HEK293 (cell line): ENCODE data around the gene NUDCD2.

Experiments
- KLF7 ChIP-seq: fragments of 450-650 bp; formaldehyde crosslinking; IDR thresholded peaks from 2 replicates; pipeline ENCODE4 v1.5.1; 2016; ENCODE audit warnings: missing biosample characterization, missing genetic modification characterization, borderline replicate concordance
- OSR2 ChIP-seq: fragments of 450-650 bp; formaldehyde crosslinking; IDR thresholded peaks from 2 replicates; pipeline ENCODE4 v1.5.1; 2016; ENCODE audit warnings: missing biosample characterization, missing genetic modification characterization
- PRDM1 ChIP-seq: fragments of 450-650 bp; formaldehyde crosslinking; IDR thresholded peaks from 2 replicates; pipeline ENCODE4; 2016; ENCODE audit warnings: missing biosample characterization, missing genetic modification characterization
- REST ChIP-seq: fragments of 450-650 bp; formaldehyde crosslinking; IDR thresholded peaks from 2 replicates; pipeline ENCODE4 v1.5.1; 2016; ENCODE audit warnings: missing biosample characterization, missing genetic modification characterization
- SP7 ChIP-seq: fragments of 450-650 bp; formaldehyde crosslinking; IDR thresholded peaks from 2 replicates; pipeline ENCODE4 v1.5.1; 2016; ENCODE audit warnings: missing biosample characterization, missing genetic modification characterization
- ZBTB17 ChIP-seq: fragments of 450-650 bp; formaldehyde crosslinking; IDR thresholded peaks from 2 replicates; pipeline ENCODE4 v1.5.1; 2016; ENCODE audit warnings: missing biosample characterization, missing genetic modification characterization
- ZBTB20 ChIP-seq: fragments of 450-650 bp; formaldehyde crosslinking; IDR thresholded peaks from 2 replicates; pipeline ENCODE4 v1.5.1; 2016; ENCODE audit warnings: missing biosample characterization, missing genetic modification characterization
- ZFP69B ChIP-seq: fragments of 450-650 bp; formaldehyde crosslinking; IDR thresholded peaks from 2 replicates; pipeline ENCODE4 v1.5.1; 2016; ENCODE audit warnings: missing biosample characterization, missing genetic modification characterization
- ZNF121 ChIP-seq: fragments of 450-650 bp; formaldehyde crosslinking; IDR thresholded peaks from 2 replicates; pipeline ENCODE4 v1.5.1; 2016; ENCODE audit warnings: missing biosample characterization, missing genetic modification characterization
- ZNF133 ChIP-seq: fragments of 450-650 bp; formaldehyde crosslinking; IDR thresholded peaks from 2 replicates; pipeline ENCODE4 v1.5.1; 2016; ENCODE audit warnings: missing biosample characterization, missing genetic modification characterization
- ZNF2 ChIP-seq: fragments of 450-650 bp; formaldehyde crosslinking; IDR thresholded peaks from 2 replicates; pipeline ENCODE4 v1.5.1; 2016; ENCODE audit warnings: missing biosample characterization, missing genetic modification characterization
- ZNF324 ChIP-seq: fragments of 450-650 bp; formaldehyde crosslinking; IDR thresholded peaks from 2 replicates; pipeline ENCODE4 v1.5.1; 2016; ENCODE audit warnings: missing biosample characterization, missing genetic modification characterization
- ZNF335 ChIP-seq: fragments of 450-650 bp; formaldehyde crosslinking; conservative IDR thresholded peaks from 2 replicates; pipeline ENCODE4 v1.5.1; 2016; ENCODE audit warnings: missing biosample characterization, missing genetic modification characterization
- ZNF391 ChIP-seq: fragments of 450-650 bp; formaldehyde crosslinking; IDR thresholded peaks from 2 replicates; pipeline ENCODE4 v1.5.1; 2016; ENCODE audit warnings: low read depth, missing biosample characterization, missing genetic modification characterization, borderline replicate concordance
- ZNF394 ChIP-seq: fragments of 450-650 bp; formaldehyde crosslinking; IDR thresholded peaks from 2 replicates; pipeline ENCODE4 v1.5.1; 2016; ENCODE audit warnings: missing biosample characterization, missing genetic modification characterization, mild to moderate bottlenecking, moderate library complexity, borderline replicate concordance
- ZNF416 ChIP-seq: fragments of 450-650 bp; formaldehyde crosslinking; IDR thresholded peaks from 2 replicates; pipeline ENCODE4 v1.5.1; 2016; ENCODE audit warnings: missing biosample characterization, missing genetic modification characterization
- ZNF48 ChIP-seq: fragments of 450-650 bp; formaldehyde crosslinking; IDR thresholded peaks from 2 replicates; pipeline ENCODE4 v1.5.1; 2016; ENCODE audit warnings: missing biosample characterization, missing genetic modification characterization
- ZNF561 ChIP-seq: fragments of 450-650 bp; IDR thresholded peaks from 2 replicates; pipeline ENCODE4 v1.5.1; 2018; ENCODE audit warnings: missing biosample characterization, missing genetic modification characterization, borderline replicate concordance
- ZNF707 ChIP-seq: fragments of 450-650 bp; formaldehyde crosslinking; IDR thresholded peaks from 2 replicates; pipeline ENCODE4 v1.5.1; 2016; ENCODE audit warnings: missing biosample characterization, missing genetic modification characterization
- ZNF830 ChIP-seq: fragments of 450-650 bp; IDR thresholded peaks from 2 replicates; pipeline ENCODE4 v1.5.0; 2018; ENCODE audit warnings: missing biosample characterization, missing genetic modification characterization, low read depth, mild to moderate bottlenecking, moderate library complexity
- ZSCAN5A ChIP-seq: fragments of 450-650 bp; formaldehyde crosslinking; IDR thresholded peaks from 2 replicates; pipeline ENCODE4 v1.5.1; 2016; ENCODE audit warnings: missing biosample characterization, missing genetic modification characterization
- TF ChIP-seq, protein P1 (sequence below): fragments of 450-650 bp; formaldehyde crosslinking; IDR thresholded peaks from 2 replicates; pipeline ENCODE4 v1.5.1; 2017; ENCODE audit warnings: missing biosample characterization, missing genetic modification characterization
- TF ChIP-seq, protein P2 (sequence below): fragments of 450-650 bp; formaldehyde crosslinking; IDR thresholded peaks from 2 replicates; pipeline ENCODE4 v1.5.1; 2017; ENCODE audit warnings: missing biosample characterization, missing genetic modification characterization
- TF ChIP-seq, protein P3 (sequence below): fragments of 450-650 bp; formaldehyde crosslinking; IDR thresholded peaks from 2 replicates; pipeline ENCODE4 v1.5.1; 2016; ENCODE audit warnings: missing biosample characterization, missing genetic modification characterization
- TF ChIP-seq, protein P4 (sequence below): fragments of 450-650 bp; formaldehyde crosslinking; IDR thresholded peaks from 2 replicates; pipeline ENCODE4 v1.5.1; 2016; ENCODE audit warnings: missing biosample characterization, missing genetic modification characterization
- TF ChIP-seq, protein P5 (sequence below): fragments of 450-650 bp; formaldehyde crosslinking; conservative IDR thresholded peaks from 2 replicates; pipeline ENCODE4 v1.5.1; 2016; ENCODE audit warnings: low read depth, missing biosample characterization, missing genetic modification characterization

NUDCD2 gene

GRCh38 chr5:163504079-163504931, 44.4 kb upstream of the NUDCD2 start (continued):
- TF ChIP-seq ZSCAN5A (tag by site-specific recombination) = no peak
- TF ChIP-seq ZBTB17 (tag by site-specific recombination) = peak; percentile 91
- TF ChIP-seq, protein P1, sequence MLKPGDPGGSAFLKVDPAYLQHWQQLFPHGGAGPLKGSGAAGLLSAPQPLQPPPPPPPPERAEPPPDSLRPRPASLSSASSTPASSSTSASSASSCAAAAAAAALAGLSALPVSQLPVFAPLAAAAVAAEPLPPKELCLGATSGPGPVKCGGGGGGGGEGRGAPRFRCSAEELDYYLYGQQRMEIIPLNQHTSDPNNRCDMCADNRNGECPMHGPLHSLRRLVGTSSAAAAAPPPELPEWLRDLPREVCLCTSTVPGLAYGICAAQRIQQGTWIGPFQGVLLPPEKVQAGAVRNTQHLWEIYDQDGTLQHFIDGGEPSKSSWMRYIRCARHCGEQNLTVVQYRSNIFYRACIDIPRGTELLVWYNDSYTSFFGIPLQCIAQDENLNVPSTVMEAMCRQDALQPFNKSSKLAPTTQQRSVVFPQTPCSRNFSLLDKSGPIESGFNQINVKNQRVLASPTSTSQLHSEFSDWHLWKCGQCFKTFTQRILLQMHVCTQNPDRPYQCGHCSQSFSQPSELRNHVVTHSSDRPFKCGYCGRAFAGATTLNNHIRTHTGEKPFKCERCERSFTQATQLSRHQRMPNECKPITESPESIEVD (tag by site-specific recombination) = peak; percentile 82
- no peak for TF ChIP-seq OSR2 (tag by site-specific recombination)
- no peak for TF ChIP-seq ZNF394 (tag by site-specific recombination)
- TF ChIP-seq ZNF391 = no peak
- no peak; the same call in 1 of the 2 replicates for TF ChIP-seq ZNF2
- peak; percentile 55; the same call in 1 of the 2 replicates for TF ChIP-seq ZBTB20 (tag by site-specific recombination)
- TF ChIP-seq PRDM1 = peak; percentile 54
- TF ChIP-seq ZNF416 (tag by site-specific recombination) = no peak
- TF ChIP-seq, protein P2, sequence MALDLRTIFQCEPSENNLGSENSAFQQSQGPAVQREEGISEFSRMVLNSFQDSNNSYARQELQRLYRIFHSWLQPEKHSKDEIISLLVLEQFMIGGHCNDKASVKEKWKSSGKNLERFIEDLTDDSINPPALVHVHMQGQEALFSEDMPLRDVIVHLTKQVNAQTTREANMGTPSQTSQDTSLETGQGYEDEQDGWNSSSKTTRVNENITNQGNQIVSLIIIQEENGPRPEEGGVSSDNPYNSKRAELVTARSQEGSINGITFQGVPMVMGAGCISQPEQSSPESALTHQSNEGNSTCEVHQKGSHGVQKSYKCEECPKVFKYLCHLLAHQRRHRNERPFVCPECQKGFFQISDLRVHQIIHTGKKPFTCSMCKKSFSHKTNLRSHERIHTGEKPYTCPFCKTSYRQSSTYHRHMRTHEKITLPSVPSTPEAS (tag by site-specific recombination) = no peak
- TF ChIP-seq, protein P3, sequence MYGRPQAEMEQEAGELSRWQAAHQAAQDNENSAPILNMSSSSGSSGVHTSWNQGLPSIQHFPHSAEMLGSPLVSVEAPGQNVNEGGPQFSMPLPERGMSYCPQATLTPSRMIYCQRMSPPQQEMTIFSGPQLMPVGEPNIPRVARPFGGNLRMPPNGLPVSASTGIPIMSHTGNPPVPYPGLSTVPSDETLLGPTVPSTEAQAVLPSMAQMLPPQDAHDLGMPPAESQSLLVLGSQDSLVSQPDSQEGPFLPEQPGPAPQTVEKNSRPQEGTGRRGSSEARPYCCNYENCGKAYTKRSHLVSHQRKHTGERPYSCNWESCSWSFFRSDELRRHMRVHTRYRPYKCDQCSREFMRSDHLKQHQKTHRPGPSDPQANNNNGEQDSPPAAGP (tag by site-specific recombination) = no peak
- TF ChIP-seq ZNF133 (tag by site-specific recombination) = no peak
- TF ChIP-seq ZNF830 (tag by site-specific recombination) = no peak
- TF ChIP-seq ZNF121 (tag by site-specific recombination) = no peak
- no peak for TF ChIP-seq ZNF48 (tag by site-specific recombination)
- TF ChIP-seq ZNF707 (tag by site-specific recombination) = no peak
- peak; percentile 92 for TF ChIP-seq ZFP69B
- TF ChIP-seq, protein P4, sequence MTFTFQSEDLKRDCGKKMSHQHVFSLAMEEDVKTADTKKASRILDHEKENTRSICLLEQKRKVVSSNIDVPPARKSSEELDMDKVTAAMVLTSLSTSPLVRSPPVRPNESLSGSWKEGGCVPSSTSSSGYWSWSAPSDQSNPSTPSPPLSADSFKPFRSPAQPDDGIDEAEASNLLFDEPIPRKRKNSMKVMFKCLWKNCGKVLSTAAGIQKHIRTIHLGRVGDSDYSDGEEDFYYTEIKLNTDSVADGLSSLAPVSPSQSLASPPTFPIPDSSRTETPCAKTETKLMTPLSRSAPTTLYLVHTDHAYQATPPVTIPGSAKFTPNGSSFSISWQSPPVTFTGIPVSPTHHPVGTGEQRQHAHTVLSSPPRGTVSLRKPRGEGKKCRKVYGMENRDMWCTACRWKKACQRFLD (tag by site-specific recombination) = no peak
- TF ChIP-seq REST (tag by site-specific recombination) = no peak
- TF ChIP-seq ZNF561 = no peak
- TF ChIP-seq KLF7 (tag by site-specific recombination) = no peak
- TF ChIP-seq ZNF324 (tag by site-specific recombination) = no peak
- TF ChIP-seq ZNF335 (tag by site-specific recombination) = peak; percentile 75
- TF ChIP-seq, protein P5, sequence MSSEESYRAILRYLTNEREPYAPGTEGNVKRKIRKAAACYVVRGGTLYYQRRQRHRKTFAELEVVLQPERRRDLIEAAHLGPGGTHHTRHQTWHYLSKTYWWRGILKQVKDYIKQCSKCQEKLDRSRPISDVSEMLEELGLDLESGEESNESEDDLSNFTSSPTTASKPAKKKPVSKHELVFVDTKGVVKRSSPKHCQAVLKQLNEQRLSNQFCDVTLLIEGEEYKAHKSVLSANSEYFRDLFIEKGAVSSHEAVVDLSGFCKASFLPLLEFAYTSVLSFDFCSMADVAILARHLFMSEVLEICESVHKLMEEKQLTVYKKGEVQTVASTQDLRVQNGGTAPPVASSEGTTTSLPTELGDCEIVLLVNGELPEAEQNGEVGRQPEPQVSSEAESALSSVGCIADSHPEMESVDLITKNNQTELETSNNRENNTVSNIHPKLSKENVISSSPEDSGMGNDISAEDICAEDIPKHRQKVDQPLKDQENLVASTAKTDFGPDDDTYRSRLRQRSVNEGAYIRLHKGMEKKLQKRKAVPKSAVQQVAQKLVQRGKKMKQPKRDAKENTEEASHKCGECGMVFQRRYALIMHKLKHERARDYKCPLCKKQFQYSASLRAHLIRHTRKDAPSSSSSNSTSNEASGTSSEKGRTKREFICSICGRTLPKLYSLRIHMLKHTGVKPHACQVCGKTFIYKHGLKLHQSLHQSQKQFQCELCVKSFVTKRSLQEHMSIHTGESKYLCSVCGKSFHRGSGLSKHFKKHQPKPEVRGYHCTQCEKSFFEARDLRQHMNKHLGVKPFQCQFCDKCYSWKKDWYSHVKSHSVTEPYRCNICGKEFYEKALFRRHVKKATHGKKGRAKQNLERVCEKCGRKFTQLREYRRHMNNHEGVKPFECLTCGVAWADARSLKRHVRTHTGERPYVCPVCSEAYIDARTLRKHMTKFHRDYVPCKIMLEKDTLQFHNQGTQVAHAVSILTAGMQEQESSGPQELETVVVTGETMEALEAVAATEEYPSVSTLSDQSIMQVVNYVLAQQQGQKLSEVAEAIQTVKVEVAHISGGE (tag by site-specific recombination) = peak; percentile 66
- no peak for TF ChIP-seq SP7
